Natural killer cell (primary cell): ENCODE measurements around the gene PCDHA2. TPM values are rescaled to one million over a fixed set of nuclear protein-coding genes. Genes with fewer than 3 reads are reported as not detected.

ENCODE experiments used
- ATAC-seq, 3 donors: fragments of 150-1000 bp in 2 of 3; fragments of 200-7000 bp in 1 of 3; cut with Tn5 transposase; 1 replicate in 1 of 3; 2 replicates in 2 of 3; pipeline ENCODE4 v1.10.0; 2021; ENCODE audit warnings: mild to moderate bottlenecking in 2 of 3, moderate library complexity in 2 of 3
- DNase-seq, 2 donors: peaks; one replicate each; pipeline versions ENCODE4 v3.0.0 to v3.0.0-alpha.2; 2013 to 2021; ENCODE audit warnings: mixed read lengths in 1 of 2
- H3K27ac ChIP-seq: one replicate; pipeline ENCODE4 v1.5.1; 2013; ENCODE audit warnings: mild to moderate bottlenecking, low read length
- H3K27me3 ChIP-seq: one replicate; pipeline ENCODE4 v1.6.1; 2013; ENCODE audit warnings: low read length; ENCODE audit not compliant: control insufficient read depth, insufficient read depth
- H3K36me3 ChIP-seq: one replicate; pipeline ENCODE4 v1.6.1; 2013; ENCODE audit warnings: low read length; ENCODE audit not compliant: control insufficient read depth, insufficient read depth
- H3K4me1 ChIP-seq: one replicate; pipeline ENCODE4 v1.6.1; 2013; ENCODE audit warnings: low read length; ENCODE audit not compliant: control insufficient read depth, insufficient read depth
- H3K4me3 ChIP-seq: one replicate; pipeline ENCODE4 v1.5.1; 2013; ENCODE audit warnings: low read length
- H3K9me3 ChIP-seq: one replicate; pipeline ENCODE4 v1.6.1; 2013; ENCODE audit warnings: low read length; ENCODE audit not compliant: control insufficient read depth, insufficient read depth
- H3K27ac Mint-ChIP-seq, 2 donors: one replicate each; pipeline ENCODE4 v1.8.0; 2022; ENCODE audit warnings: mild to moderate bottlenecking in 2 of 2, mixed read lengths in 2 of 2, moderate library complexity in 1 of 2
- H3K27me3 Mint-ChIP-seq, 2 donors: one replicate each; pipeline ENCODE4 v1.8.0; 2022; ENCODE audit warnings: low read depth in 2 of 2, mixed read lengths in 2 of 2
- H3K36me3 Mint-ChIP-seq: one replicate; pipeline ENCODE4 v1.8.0; 2022; ENCODE audit warnings: mixed read lengths
- H3K4me1 Mint-ChIP-seq, 2 donors: one replicate each; pipeline ENCODE4 v1.8.0; 2022; ENCODE audit warnings: mixed read lengths in 2 of 2
- H3K4me3 Mint-ChIP-seq: one replicate; pipeline ENCODE4 v1.8.0; 2022; ENCODE audit warnings: mild to moderate bottlenecking, moderate library complexity, mixed read lengths
- H3K9me3 Mint-ChIP-seq, 2 donors: one replicate each; pipeline ENCODE4 v1.8.0; 2022; ENCODE audit warnings: mixed read lengths in 2 of 2
- WGBS: methylation state at CpG from one replicate; pipeline ENCODE4 v1.1.7; 2013; ENCODE audit warnings: missing lambda C conversion rate; ENCODE audit not compliant: insufficient coverage; 5-methylcytosine and 5-hydroxymethylcytosine counted together
- intact Hi-C: fragments of 100-400 bp; cut with micrococcal nuclease; formaldehyde crosslinking; loops from one replicate; pipeline ENCODE4 v1.14.2; 2022
- total RNA-seq, 4 donors: library from RNA; stranded (reverse); fragments of 120-200 nt in 1 of 4; gene quantifications; one replicate each; pipeline versions ENCODE4 v1.2.3 to v1.2.4, GENCODE V29; 2013 to 2022
- TF ChIP-seq, protein P1 (sequence below): fragments of 200-600 bp; IDR thresholded peaks from one replicate; pipeline ENCODE4 v1.8.0; 2022; ENCODE audit warnings: antibody characterized with exemption

PCDHA2 gene
- total RNA-seq, 3 donors from 2014 or later (not counting 1 experiment from before 2014, with no cell fraction given) = not detected

- Histone ChIP-seq H3K4me3 (no peak overlapping the region), H3K36me3 (no peaks in the 10 kb centered on the region), H3K27ac (no peak overlapping the region), H3K27me3 (peaks cover 12% of the 10 kb centered on the region), H3K9me3 (peaks cover 5% of the 10 kb centered on the region), H3K4me1 (no peaks in the 10 kb centered on the region)
- Mint-ChIP-seq H3K4me1 (no peaks in the 10 kb centered on the region), H3K27ac (no peak overlapping the region), H3K9me3 (peaks cover 9 to 15% of the 10 kb centered on the region in 2 donors), H3K27me3 (peaks cover 11 to 18% of the 10 kb centered on the region in 2 donors), H3K4me3 (no peak overlapping the region), H3K36me3 (peaks cover 8% of the 10 kb centered on the region)
- no peak for ATAC-seq
- intact Hi-C loops = no loop called here
- TF ChIP-seq, protein P1, sequence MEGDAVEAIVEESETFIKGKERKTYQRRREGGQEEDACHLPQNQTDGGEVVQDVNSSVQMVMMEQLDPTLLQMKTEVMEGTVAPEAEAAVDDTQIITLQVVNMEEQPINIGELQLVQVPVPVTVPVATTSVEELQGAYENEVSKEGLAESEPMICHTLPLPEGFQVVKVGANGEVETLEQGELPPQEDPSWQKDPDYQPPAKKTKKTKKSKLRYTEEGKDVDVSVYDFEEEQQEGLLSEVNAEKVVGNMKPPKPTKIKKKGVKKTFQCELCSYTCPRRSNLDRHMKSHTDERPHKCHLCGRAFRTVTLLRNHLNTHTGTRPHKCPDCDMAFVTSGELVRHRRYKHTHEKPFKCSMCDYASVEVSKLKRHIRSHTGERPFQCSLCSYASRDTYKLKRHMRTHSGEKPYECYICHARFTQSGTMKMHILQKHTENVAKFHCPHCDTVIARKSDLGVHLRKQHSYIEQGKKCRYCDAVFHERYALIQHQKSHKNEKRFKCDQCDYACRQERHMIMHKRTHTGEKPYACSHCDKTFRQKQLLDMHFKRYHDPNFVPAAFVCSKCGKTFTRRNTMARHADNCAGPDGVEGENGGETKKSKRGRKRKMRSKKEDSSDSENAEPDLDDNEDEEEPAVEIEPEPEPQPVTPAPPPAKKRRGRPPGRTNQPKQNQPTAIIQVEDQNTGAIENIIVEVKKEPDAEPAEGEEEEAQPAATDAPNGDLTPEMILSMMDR = no peak
- 56% methylated on average over 103 of the region's 103 CpGs for WGBS
- DNase-seq = no peak
Measured at GRCh38 chr5:140835622-140836510, 41.2 kb downstream of the PCDHA2 start.

GRCh38 chr5:140840978-140841962 is 46.6 kb downstream of the PCDHA2 start, which contains the start of gene PCDHA8:
Gene PCDHA8 (plus strand): TSS chr5:140841187. CDS start chr5:140841322, 135 bp downstream.
- peak within 1 kb of the TSS; percentile 37 for H3K4me3 Mint-ChIP-seq

DNA sequence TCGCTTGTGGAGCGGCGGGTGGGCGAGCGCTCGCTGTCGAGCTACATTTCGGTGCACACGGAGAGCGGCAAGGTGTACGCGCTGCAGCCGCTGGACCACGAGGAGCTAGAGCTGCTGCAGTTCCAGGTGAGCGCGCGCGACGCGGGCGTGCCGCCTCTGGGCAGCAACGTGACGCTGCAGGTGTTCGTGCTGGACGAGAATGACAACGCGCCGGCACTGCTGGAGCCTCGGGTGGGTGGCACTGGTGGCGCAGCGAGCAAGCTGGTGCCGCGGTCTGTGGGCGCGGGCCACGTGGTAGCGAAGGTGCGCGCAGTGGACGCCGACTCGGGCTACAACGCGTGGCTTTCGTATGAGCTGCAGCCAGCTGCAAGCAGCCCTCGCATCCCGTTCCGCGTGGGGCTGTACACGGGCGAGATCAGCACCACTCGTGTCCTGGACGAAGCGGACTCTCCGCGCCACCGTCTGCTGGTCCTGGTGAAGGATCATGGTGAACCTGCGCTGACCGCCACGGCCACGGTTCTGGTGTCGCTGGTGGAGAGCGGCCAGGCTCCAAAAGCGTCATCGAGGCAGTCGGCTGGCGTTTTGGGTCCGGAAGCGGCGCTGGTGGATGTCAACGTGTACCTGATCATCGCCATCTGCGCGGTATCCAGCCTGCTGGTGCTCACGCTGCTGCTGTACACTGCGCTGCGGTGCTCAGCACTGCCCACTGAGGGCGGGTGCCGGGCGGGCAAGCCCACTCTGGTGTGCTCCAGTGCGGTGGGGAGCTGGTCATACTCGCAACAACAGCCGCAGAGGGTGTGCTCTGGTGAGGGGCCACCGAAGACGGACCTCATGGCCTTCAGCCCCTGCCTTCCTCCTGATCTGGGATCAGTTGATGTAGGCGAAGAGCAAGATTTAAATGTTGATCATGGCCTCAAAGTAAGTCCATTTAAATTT is 48.4 kb downstream of the PCDHA2 start:
- Histone ChIP-seq H3K9me3 (peaks cover 15% of the 10 kb centered on the region), H3K36me3 (no peaks in the 10 kb centered on the region), H3K27me3 (peaks cover 6% of the 10 kb centered on the region), H3K4me3 (no peak overlapping the region), H3K4me1 (no peaks in the 10 kb centered on the region), H3K27ac (no peak overlapping the region)
- H3K4me3 Mint-ChIP-seq = no peak overlapping the region
- ATAC-seq = no peak
- intact Hi-C loops = no loop called here
- DNase-seq = no peak
- H3K27me3 Mint-ChIP-seq = peaks cover 0 to 6% of the 10 kb centered on the region in 2 donors
- H3K9me3 Mint-ChIP-seq = peaks cover 0 to 2% of the 10 kb centered on the region in 2 donors
- H3K27ac Mint-ChIP-seq = no peak overlapping the region
- WGBS = 56% methylated on average over 87 of the region's 87 CpGs
- TF ChIP-seq, protein P1 = no peak
- H3K4me1 Mint-ChIP-seq = no peaks in the 10 kb centered on the region
- no peaks in the 10 kb centered on the region for H3K36me3 Mint-ChIP-seq

More at GRCh38 chr5:140840978-140841962, 46.6 kb downstream of the PCDHA2 start, which contains the start of gene PCDHA8:
- H3K4me3 ChIP-seq = no peak within 1 kb of the TSS
- ATAC-seq (no peak), DNase-seq (no peak)
- intact Hi-C loops = no loop called here
- Mint-ChIP-seq H3K4me1 (no peaks in the 10 kb centered on the region), H3K27ac (no peak within 1 kb of the TSS), H3K27me3 (peaks cover 0 to 8% of the 10 kb centered on the region in 2 donors), H3K9me3 (peaks cover 2 to 3% of the 10 kb centered on the region in 2 donors), H3K36me3 (no peaks in the 10 kb centered on the region)
- 31% methylated on average over 43 of the region's 47 CpGs for WGBS
- no peaks in the 10 kb centered on the region for H3K4me1 ChIP-seq
- H3K36me3 ChIP-seq = no peaks in the 10 kb centered on the region
- peaks cover 2% of the 10 kb centered on the region for H3K27me3 ChIP-seq
- H3K9me3 ChIP-seq = peaks cover 15% of the 10 kb centered on the region
- TF ChIP-seq, protein P1 = no peak
- H3K27ac ChIP-seq = no peak within 1 kb of the TSS

Other genes starting within 250 kb of the PCDHA2 start
- 1 to 10 TPM; 5.8 to 9.4 (median 6.0) TPM for gene EIF4EBP3, start 247.2 kb upstream of the PCDHA2 start, total RNA-seq
- gene SRA1, start 237.4 kb upstream of the PCDHA2 start, total RNA-seq = 10 to 100 TPM; 42.2 to 66.4 (median 59.4) TPM
- 10 to 100 TPM; 44.0 to 44.9 (median 44.4) TPM for gene APBB3, start 230.3 kb upstream of the PCDHA2 start, total RNA-seq
- gene SLC35A4, start 230.0 kb upstream of the PCDHA2 start, total RNA-seq = 10 to 100 TPM; 63.1 to 76.1 (median 72.3) TPM
- 10 to 100 TPM in 1 of 3 donors, 1 to 10 TPM in 2; 1.4 to 15.9 (median 7.0) TPM for gene CD14, start 161.7 kb upstream of the PCDHA2 start, total RNA-seq
- gene TMCO6, start 155.4 kb upstream of the PCDHA2 start, total RNA-seq = 10 to 100 TPM; 17.9 to 19.5 (median 18.8) TPM
- gene NDUFA2, start 147.2 kb upstream of the PCDHA2 start, total RNA-seq = 10 to 100 TPM; 41.0 to 48.3 (median 42.8) TPM
- gene IK, start 147.0 kb upstream of the PCDHA2 start, total RNA-seq = 100 to 1,000 TPM; 144 to 204 (median 148) TPM
- gene WDR55, start 129.9 kb upstream of the PCDHA2 start, total RNA-seq = 10 to 100 TPM; 42.3 to 45.1 (median 43.3) TPM
- gene DND1, start 121.3 kb upstream of the PCDHA2 start, total RNA-seq = 1 to 10 TPM in 2 of 3 donors, under 1 TPM in 1; 0.90 to 1.1 (median 1.1) TPM
- 10 to 100 TPM; 62.4 to 73.8 (median 68.3) TPM for gene HARS1, start 103.5 kb upstream of the PCDHA2 start, total RNA-seq
- 10 to 100 TPM; 42.5 to 48.4 (median 45.6) TPM for gene HARS2, start 103.4 kb upstream of the PCDHA2 start, total RNA-seq
- gene ZMAT2, start 94.4 kb upstream of the PCDHA2 start, total RNA-seq = 10 to 100 TPM; 47.0 to 50.4 (median 49.5) TPM
- not detected for gene PCDHA1, start 8.7 kb upstream of the PCDHA2 start, total RNA-seq
- not detected for gene PCDHA3, start 6.2 kb downstream of the PCDHA2 start, total RNA-seq
- not detected for gene PCDHA4, start 12.2 kb downstream of the PCDHA2 start, total RNA-seq
- gene PCDHA5, start 26.8 kb downstream of the PCDHA2 start, total RNA-seq = not detected
- not detected for gene PCDHA6, start 33.1 kb downstream of the PCDHA2 start, total RNA-seq
- not detected for gene PCDHA7, start 39.4 kb downstream of the PCDHA2 start, total RNA-seq
- not detected for gene PCDHA8, start 46.3 kb downstream of the PCDHA2 start, total RNA-seq
- not detected for gene PCDHA9, start 53.5 kb downstream of the PCDHA2 start, total RNA-seq
- not detected for gene PCDHA10, start 61.0 kb downstream of the PCDHA2 start, total RNA-seq
- gene PCDHA11, start 74.1 kb downstream of the PCDHA2 start, total RNA-seq = not detected
- not detected for gene PCDHA12, start 80.5 kb downstream of the PCDHA2 start, total RNA-seq
- not detected for gene PCDHA13, start 87.3 kb downstream of the PCDHA2 start, total RNA-seq
- gene PCDHAC1, start 131.4 kb downstream of the PCDHA2 start, total RNA-seq = not detected
- not detected for gene PCDHAC2, start 171.6 kb downstream of the PCDHA2 start, total RNA-seq